ENCODE measurements around the gene AKR1B1.

The AKR1B1 gene

DNA sequence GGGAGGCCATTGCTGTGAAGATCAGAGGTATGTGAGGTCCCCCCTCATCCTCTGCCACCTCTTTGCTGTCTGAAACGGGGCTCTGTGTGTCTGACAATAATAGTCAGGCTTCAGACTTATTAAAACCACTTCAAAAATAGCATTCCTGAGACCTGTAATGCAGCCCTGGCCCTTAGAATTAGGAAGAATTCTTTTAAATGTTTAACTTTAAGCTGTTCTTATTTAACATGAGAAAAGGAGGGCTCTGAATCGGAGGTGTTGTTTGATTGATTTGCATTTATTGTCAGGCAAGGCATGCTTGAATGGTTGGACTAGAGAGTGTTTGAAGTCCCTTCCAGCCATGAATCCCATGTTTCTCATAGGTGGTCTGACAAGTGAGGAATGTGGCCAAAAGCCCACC is 52.5 kb downstream of the AKR1B1 start:
- H3K4me1 ChIP-seq (ENCODE audit: control insufficient read depth in 5 of 5, insufficient read depth in 5 of 5, low read length in 5 of 5) = peaks cover 0 to 2% (median 0%) of the 10 kb centered on the region in 5 donors
- H3K36me3 ChIP-seq (ENCODE audit: control insufficient read depth in 5 of 5, insufficient read depth in 5 of 5, low read length in 5 of 5) = no peaks in the 10 kb centered on the region
- peaks cover 0 to 3% (median 0%) of the 10 kb centered on the region in 5 donors for H3K9me3 ChIP-seq (ENCODE audit: control insufficient read depth in 5 of 5, low read length in 5 of 5)
- no peak overlapping the region for H3K27ac ChIP-seq (ENCODE audit: low read depth, low read length)
- no peak overlapping the region for H3K4me3 ChIP-seq (ENCODE audit: low read depth in 1 of 5, low read length in 5 of 5)
- H3K9ac ChIP-seq (ENCODE audit: low read length in 5 of 5) = no peak overlapping the region
- H3K27me3 ChIP-seq (ENCODE audit: control insufficient read depth in 5 of 5, insufficient read depth in 4 of 5, low read length in 5 of 5) = no peaks in the 10 kb centered on the region

DNA sequence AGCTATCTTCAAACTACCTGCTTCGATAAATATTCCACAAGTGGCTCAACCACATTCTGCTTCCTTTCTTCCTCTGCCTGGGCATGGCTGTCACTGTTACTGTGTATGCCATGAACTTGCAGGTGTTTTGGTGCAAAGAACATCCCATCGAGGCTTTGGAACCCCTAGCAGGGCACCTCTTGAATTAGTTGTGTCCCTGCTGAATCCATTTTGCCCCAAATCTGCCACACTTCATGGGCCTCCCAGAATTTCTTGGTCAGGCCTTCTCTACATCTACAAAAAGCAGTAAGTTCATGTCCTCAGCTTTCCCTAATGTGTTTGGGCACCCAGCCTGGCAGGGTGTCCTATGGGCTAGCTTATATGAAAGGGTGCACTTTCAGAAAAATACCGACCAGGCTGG is 53.6 kb downstream of the AKR1B1 start:
- H3K27ac ChIP-seq (ENCODE audit: low read depth, low read length) = no peak overlapping the region

DNA sequence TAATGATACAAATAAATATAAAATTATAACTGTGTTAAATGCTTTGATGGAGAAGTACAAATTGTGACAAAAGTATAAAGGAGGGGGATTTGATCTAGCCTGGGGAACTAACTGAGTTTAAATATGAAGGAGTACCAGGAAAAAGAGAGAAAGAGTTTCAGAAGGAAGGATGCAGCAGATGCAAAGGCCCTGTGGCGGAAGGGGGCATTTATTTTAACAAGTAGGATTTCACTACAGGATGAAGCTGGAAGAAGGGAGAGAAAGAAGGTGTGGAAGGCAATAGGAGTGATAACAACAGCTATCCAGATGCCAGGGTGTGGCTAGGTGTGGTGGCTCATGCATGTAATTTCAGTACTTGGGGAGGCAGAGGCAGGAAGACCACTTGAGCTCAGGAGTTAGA is 55.8 kb downstream of the AKR1B1 start:
- Histone ChIP-seq H3K4me1 (ENCODE audit: control insufficient read depth in 5 of 5, insufficient read depth in 5 of 5, low read length in 5 of 5) (peaks cover 0 to 2% (median 0%) of the 10 kb centered on the region in 5 donors), H3K27me3 (ENCODE audit: control insufficient read depth in 5 of 5, insufficient read depth in 4 of 5, low read length in 5 of 5) (peaks cover 0 to 3% (median 0%) of the 10 kb centered on the region in 5 donors), H3K27ac (ENCODE audit: low read depth, low read length) (no peak overlapping the region), H3K4me3 (ENCODE audit: low read depth in 1 of 5, low read length in 5 of 5) (no peak overlapping the region), H3K9me3 (ENCODE audit: control insufficient read depth in 5 of 5, low read length in 5 of 5) (peaks cover 0 to 3% (median 0%) of the 10 kb centered on the region in 5 donors), H3K9ac (ENCODE audit: low read length in 5 of 5) (no peak overlapping the region), H3K36me3 (ENCODE audit: control insufficient read depth in 5 of 5, insufficient read depth in 5 of 5, low read length in 5 of 5) (no peaks in the 10 kb centered on the region)

More for the DNA sequence above, 53.6 kb downstream of the AKR1B1 start:
- Histone ChIP-seq H3K4me1 (ENCODE audit: control insufficient read depth in 5 of 5, insufficient read depth in 5 of 5, low read length in 5 of 5) (peaks cover 0 to 2% (median 0%) of the 10 kb centered on the region in 5 donors), H3K27me3 (ENCODE audit: control insufficient read depth in 5 of 5, insufficient read depth in 4 of 5, low read length in 5 of 5) (no peaks in the 10 kb centered on the region), H3K9ac (ENCODE audit: low read length in 5 of 5) (no peak overlapping the region), H3K36me3 (ENCODE audit: control insufficient read depth in 5 of 5, insufficient read depth in 5 of 5, low read length in 5 of 5) (no peaks in the 10 kb centered on the region), H3K9me3 (ENCODE audit: control insufficient read depth in 5 of 5, low read length in 5 of 5) (peaks cover 0 to 3% (median 0%) of the 10 kb centered on the region in 5 donors), H3K4me3 (ENCODE audit: low read depth in 1 of 5, low read length in 5 of 5) (no peak overlapping the region)

DNA sequence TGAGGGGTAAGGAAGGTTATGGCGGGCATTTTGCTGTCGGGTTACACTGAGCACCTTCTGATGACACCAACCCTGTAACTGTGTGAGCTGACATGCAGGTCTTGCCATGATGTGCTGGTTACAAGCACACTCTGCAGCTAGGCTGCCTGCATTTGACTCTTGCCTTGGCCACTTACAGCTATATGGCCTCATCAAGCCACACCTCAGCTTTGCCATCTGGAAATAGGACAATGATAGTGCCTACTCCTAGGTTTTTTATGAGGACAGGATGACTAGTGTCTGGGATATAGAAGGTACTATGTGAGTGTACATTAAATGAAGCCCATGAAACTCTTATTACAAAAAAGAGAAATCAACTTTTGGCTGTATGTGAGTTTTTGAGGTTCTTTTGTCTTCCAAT is 58.0 kb downstream of the AKR1B1 start:
- H3K9ac ChIP-seq (ENCODE audit: low read length in 5 of 5) = no peak overlapping the region
- H3K4me1 ChIP-seq (ENCODE audit: control insufficient read depth in 5 of 5, insufficient read depth in 5 of 5, low read length in 5 of 5) = peaks cover 0 to 2% (median 0%) of the 10 kb centered on the region in 5 donors
- H3K36me3 ChIP-seq (ENCODE audit: control insufficient read depth in 5 of 5, insufficient read depth in 5 of 5, low read length in 5 of 5) = no peaks in the 10 kb centered on the region
- H3K4me3 ChIP-seq (ENCODE audit: low read depth in 1 of 5, low read length in 5 of 5) = no peak overlapping the region
- no peak overlapping the region for H3K27ac ChIP-seq (ENCODE audit: low read depth, low read length)
- H3K27me3 ChIP-seq (ENCODE audit: control insufficient read depth in 5 of 5, insufficient read depth in 4 of 5, low read length in 5 of 5) = peaks cover 0 to 3% (median 0%) of the 10 kb centered on the region in 5 donors
- H3K9me3 ChIP-seq (ENCODE audit: control insufficient read depth in 5 of 5, low read length in 5 of 5) = peaks cover 0 to 3% (median 0%) of the 10 kb centered on the region in 5 donors

DNA sequence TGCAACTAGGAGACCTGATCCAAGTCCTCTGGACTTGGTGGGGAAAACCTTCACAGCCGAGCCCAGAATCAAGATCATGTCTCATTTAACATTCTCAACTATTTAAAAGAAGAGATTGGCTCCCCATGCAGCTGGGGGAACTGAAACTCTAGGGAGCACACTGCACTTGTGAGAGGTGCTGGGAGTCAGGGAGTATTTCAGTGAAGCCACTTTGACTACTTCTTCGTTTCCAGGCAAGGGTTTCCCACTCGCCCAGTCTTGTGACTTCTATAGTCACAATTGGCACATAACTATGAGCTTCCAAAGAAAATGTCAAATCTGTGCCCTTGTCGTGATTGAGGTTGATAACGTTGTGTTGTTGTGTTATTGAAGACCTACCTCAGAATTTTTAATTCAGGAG is 62.9 kb downstream of the AKR1B1 start:
- Histone ChIP-seq H3K36me3 (ENCODE audit: control insufficient read depth in 5 of 5, insufficient read depth in 5 of 5, low read length in 5 of 5) (no peaks in the 10 kb centered on the region), H3K27me3 (ENCODE audit: control insufficient read depth in 5 of 5, insufficient read depth in 4 of 5, low read length in 5 of 5) (peaks cover 0 to 3% (median 0%) of the 10 kb centered on the region in 5 donors), H3K27ac (ENCODE audit: low read depth, low read length) (no peak overlapping the region), H3K4me1 (ENCODE audit: control insufficient read depth in 5 of 5, insufficient read depth in 5 of 5, low read length in 5 of 5) (no peaks in the 10 kb centered on the region), H3K9ac (ENCODE audit: low read length in 5 of 5) (no peak overlapping the region), H3K4me3 (ENCODE audit: low read depth in 1 of 5, low read length in 5 of 5) (no peak overlapping the region), H3K9me3 (ENCODE audit: control insufficient read depth in 5 of 5, low read length in 5 of 5) (no peaks in the 10 kb centered on the region)

DNA sequence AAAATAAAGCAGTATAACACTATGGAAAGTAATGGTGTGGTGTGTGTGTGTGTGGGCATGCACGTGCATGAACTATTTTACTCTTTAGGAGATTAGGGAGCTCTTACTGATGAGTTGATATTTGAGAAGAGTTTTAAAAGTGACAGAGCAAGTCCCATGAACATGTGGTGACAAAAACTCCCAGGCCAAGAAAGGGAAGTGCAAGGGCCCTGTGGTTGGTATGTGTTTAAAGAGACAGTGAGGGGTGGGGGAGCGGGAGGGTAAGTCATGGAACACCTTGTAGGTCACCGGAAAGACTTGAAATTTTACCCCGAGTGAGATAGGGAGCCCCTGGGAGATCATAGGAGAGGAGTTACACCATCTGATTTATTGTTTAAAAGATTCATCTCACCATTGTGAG is 63.3 kb downstream of the AKR1B1 start:
- Histone ChIP-seq H3K4me3 (ENCODE audit: low read depth in 1 of 5, low read length in 5 of 5) (no peak overlapping the region), H3K36me3 (ENCODE audit: control insufficient read depth in 5 of 5, insufficient read depth in 5 of 5, low read length in 5 of 5) (no peaks in the 10 kb centered on the region), H3K9me3 (ENCODE audit: control insufficient read depth in 5 of 5, low read length in 5 of 5) (no peaks in the 10 kb centered on the region), H3K4me1 (ENCODE audit: control insufficient read depth in 5 of 5, insufficient read depth in 5 of 5, low read length in 5 of 5) (no peaks in the 10 kb centered on the region), H3K9ac (ENCODE audit: low read length in 5 of 5) (no peak overlapping the region), H3K27me3 (ENCODE audit: control insufficient read depth in 5 of 5, insufficient read depth in 4 of 5, low read length in 5 of 5) (peaks cover 0 to 3% (median 0%) of the 10 kb centered on the region in 5 donors), H3K27ac (ENCODE audit: low read depth, low read length) (no peak overlapping the region)

DNA sequence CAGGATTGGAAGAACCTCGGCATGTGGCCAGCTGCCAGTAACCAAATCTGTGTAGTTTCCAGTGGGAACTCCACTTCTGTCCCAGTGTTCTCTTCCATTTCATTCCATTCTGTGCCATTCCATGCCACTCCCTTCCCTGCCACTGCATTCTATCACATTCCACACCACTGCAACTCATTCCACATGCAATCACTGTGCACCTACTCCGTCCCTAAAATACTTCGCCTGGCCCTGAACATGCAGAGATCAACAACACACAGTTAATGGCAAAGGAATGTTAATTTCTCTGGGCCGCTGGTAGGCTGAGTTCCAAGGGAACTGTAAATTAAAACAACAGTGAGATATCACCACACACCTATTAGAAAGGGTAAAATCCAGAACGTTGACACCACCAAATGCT is 64.8 kb downstream of the AKR1B1 start:
- H3K27ac ChIP-seq (ENCODE audit: low read depth, low read length) = no peak overlapping the region
- no peaks in the 10 kb centered on the region for H3K36me3 ChIP-seq (ENCODE audit: control insufficient read depth in 5 of 5, insufficient read depth in 5 of 5, low read length in 5 of 5)
- no peak overlapping the region for H3K9ac ChIP-seq (ENCODE audit: low read length in 5 of 5)
- H3K4me1 ChIP-seq (ENCODE audit: control insufficient read depth in 5 of 5, insufficient read depth in 5 of 5, low read length in 5 of 5) = no peaks in the 10 kb centered on the region
- no peaks in the 10 kb centered on the region for H3K27me3 ChIP-seq (ENCODE audit: control insufficient read depth in 5 of 5, insufficient read depth in 4 of 5, low read length in 5 of 5)
- no peak overlapping the region for H3K4me3 ChIP-seq (ENCODE audit: low read depth in 1 of 5, low read length in 5 of 5)
- H3K9me3 ChIP-seq (ENCODE audit: control insufficient read depth in 5 of 5, low read length in 5 of 5) = no peaks in the 10 kb centered on the region

Measured in subcutaneous abdominal adipose tissue (tissue), 5 donors.